GM23248 (cell line): ENCODE results near the gene DCHS2.

ENCODE experiments used
- EZH2 ChIP-seq: fragments of 200-600 bp; sonication (generic); IDR thresholded peaks from 2 replicates; pipeline ENCODE4 v1.6.1; 2018; ENCODE audit warnings: antibody characterized with exemption, mild to moderate bottlenecking; ENCODE audit not compliant: insufficient read depth, poor library complexity, severe bottlenecking
- EZH2phosphoT487 ChIP-seq: fragments of 200-600 bp; sonication (generic); IDR thresholded peaks from 2 replicates; pipeline ENCODE4 v1.6.1; 2018; ENCODE audit warnings: antibody characterized with exemption, moderate library complexity, mild to moderate bottlenecking, low read depth; ENCODE audit not compliant: insufficient read depth

GRCh38 chr4:154495867-154496266 lies 4.3 kb upstream of the DCHS2 start:
- no peak for TF ChIP-seq EZH2
- no peak for TF ChIP-seq EZH2phosphoT487
